ENCODE results near the gene CMIP.

The CMIP gene

DNA sequence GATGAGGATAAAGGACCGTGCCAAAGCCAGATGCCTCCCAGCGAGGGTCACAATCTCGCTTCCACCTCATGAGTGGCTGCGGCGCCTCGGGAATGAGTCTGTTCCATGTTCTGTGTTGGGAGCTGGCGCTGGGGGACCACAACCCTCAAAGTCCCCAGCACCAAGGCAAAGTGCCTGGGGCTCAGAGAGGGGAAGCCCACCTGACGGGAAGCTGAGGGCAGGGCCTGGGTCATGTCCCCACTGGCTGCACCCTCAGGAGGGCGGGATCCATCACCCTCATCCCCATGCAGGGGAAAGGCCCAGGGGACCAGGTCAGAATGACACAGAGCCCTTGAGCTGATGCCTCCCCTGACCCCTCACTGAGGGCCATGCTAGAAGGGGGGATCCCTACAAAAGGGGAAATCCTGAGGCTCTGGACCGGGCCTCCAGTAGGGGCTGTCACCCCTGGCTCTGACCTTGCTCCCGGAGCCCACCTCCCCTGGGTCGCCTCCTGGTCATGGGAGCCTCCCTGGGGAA is 183.2 kb downstream of the CMIP start:
- TF ChIP-seq, protein P1, sequence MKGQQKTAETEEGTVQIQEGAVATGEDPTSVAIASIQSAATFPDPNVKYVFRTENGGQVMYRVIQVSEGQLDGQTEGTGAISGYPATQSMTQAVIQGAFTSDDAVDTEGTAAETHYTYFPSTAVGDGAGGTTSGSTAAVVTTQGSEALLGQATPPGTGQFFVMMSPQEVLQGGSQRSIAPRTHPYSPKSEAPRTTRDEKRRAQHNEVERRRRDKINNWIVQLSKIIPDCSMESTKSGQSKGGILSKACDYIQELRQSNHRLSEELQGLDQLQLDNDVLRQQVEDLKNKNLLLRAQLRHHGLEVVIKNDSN (IDR thresholded peaks at IDR 0.05), result no peak
- TF ChIP-seq EP300 (IDR thresholded peaks at IDR 0.05; ENCODE audit: borderline replicate concordance) (no peak), YY1 (IDR thresholded peaks at IDR 0.05; ENCODE audit: low read depth) (no peak), TAF1 (IDR thresholded peaks at IDR 0.05; ENCODE audit: low read depth) (no peak), FOXM1 (IDR thresholded peaks at IDR 0.05; ENCODE audit: borderline replicate concordance, low read depth) (no peak), RAD21 (IDR thresholded peaks at IDR 0.05; ENCODE audit: low read depth) (no peak), EGR1 (IDR thresholded peaks at IDR 0.05) (no peak), TCF12 (IDR thresholded peaks at IDR 0.05; ENCODE audit: low read depth) (no peak), TEAD4 (IDR thresholded peaks at IDR 0.05) (no peak), CEBPB (IDR thresholded peaks at IDR 0.05) (no peak), CREB1 (IDR thresholded peaks at IDR 0.05; ENCODE audit: low read depth) (no peak), NFIC (IDR thresholded peaks at IDR 0.05) (no peak), ZBTB7A (IDR thresholded peaks at IDR 0.05; ENCODE audit: low read depth) (no peak)
- TF ChIP-seq, protein P2, sequence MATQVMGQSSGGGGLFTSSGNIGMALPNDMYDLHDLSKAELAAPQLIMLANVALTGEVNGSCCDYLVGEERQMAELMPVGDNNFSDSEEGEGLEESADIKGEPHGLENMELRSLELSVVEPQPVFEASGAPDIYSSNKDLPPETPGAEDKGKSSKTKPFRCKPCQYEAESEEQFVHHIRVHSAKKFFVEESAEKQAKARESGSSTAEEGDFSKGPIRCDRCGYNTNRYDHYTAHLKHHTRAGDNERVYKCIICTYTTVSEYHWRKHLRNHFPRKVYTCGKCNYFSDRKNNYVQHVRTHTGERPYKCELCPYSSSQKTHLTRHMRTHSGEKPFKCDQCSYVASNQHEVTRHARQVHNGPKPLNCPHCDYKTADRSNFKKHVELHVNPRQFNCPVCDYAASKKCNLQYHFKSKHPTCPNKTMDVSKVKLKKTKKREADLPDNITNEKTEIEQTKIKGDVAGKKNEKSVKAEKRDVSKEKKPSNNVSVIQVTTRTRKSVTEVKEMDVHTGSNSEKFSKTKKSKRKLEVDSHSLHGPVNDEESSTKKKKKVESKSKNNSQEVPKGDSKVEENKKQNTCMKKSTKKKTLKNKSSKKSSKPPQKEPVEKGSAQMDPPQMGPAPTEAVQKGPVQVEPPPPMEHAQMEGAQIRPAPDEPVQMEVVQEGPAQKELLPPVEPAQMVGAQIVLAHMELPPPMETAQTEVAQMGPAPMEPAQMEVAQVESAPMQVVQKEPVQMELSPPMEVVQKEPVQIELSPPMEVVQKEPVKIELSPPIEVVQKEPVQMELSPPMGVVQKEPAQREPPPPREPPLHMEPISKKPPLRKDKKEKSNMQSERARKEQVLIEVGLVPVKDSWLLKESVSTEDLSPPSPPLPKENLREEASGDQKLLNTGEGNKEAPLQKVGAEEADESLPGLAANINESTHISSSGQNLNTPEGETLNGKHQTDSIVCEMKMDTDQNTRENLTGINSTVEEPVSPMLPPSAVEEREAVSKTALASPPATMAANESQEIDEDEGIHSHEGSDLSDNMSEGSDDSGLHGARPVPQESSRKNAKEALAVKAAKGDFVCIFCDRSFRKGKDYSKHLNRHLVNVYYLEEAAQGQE (IDR thresholded peaks at IDR 0.05; ENCODE audit: low read depth), result no peak
- TF ChIP-seq, protein P3, sequence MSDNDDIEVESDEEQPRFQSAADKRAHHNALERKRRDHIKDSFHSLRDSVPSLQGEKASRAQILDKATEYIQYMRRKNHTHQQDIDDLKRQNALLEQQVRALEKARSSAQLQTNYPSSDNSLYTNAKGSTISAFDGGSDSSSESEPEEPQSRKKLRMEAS (IDR thresholded peaks at IDR 0.05), result no peak

DNA sequence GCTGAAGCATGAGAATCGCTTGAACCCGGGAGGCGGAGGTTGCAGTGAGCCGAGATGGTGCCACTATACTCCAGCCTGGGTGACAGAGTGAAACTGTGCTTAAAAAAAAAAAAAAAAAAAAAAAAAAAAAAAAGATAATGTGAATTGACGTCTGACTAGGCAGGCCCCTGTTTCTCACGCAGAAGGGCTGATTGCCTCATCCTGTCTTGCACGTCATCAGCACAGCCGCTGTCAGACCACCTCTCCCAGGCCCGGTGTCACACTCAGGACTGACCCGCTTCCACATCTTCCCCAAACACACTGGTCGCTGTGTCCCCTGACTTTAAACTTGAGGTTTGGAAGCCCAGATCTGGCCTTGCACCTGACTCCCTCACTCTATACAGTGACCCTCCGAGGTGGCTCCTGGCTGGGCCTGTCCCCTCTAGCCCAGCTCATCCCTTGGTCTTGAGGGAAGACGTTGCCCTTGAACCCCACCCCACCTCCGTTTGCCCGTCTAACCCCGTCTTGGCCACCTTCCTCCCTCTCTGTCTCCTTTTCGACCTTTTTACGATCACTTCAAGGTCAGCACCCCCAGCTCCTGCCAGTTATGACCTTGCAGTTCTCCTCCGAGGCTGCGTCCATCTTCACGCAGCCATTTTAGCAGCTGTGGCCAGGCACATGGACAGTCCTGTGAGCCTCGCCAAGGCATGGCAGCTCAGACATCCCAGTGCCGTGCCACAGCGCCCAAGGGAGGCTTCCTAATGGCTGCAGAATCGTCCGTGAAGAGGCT is 184.6 kb downstream of the CMIP start:
- TF ChIP-seq, protein P1 (IDR thresholded peaks at IDR 0.05), result no peak
- TF ChIP-seq TEAD4 (IDR thresholded peaks at IDR 0.05) (no peak), ZBTB7A (IDR thresholded peaks at IDR 0.05; ENCODE audit: low read depth) (no peak)

DNA sequence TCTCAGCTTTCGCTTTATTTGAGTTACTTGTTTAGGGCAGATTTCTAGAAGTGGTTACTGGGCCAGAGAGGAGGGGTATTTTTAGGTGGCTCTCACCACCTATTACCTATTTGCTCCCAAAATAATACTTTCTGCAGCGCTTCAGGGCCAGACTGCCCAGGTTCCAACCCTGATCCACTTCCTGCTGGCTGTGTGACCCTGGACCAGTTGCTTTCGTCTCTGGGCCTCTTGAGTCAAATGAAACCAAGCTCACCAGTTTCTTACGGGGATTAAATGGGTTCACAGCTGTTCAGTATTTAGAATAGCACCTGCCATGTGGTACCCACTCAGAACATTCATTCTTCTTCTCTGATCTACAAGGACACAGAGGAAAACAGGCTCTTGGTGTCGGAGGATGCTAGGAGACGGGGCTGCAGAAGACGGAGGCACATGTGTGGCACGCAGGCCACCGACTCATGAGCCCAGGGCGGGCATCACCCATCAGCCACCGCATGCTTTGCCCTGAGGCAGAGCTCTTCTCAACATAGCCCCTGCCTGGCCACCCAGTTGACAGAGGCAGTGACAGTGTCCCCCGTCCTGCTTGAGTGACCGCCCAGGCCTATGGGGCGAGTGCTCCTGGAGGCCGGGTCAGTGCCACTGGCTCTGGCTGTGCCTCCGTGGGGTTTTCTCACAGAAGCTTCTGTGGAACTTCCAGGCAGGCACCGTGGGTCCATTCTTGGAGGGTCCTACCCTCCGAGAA is 185.5 kb downstream of the CMIP start:
- TF ChIP-seq EP300 (IDR thresholded peaks at IDR 0.05; ENCODE audit: borderline replicate concordance), result no peak

DNA sequence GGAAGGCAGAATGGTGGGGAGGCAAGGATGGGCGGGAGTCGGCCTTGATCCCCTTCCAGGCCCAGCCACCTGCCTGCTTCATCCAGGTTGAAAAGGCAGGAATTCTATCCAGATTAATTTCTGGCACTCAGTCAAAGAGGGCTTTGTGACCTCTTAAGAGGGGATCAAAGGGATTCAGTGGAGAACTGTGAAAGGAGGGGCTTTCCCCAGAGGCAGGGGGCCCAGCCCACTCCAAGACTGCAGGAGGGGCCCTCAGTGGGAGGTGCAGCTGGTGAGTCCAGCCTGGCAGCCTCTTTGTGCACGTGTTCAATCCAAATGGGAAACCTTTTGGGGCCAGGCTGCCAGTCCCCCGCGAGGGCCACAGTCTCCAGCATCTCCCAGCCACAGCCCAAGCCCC is 186.0 kb downstream of the CMIP start:
- TF ChIP-seq EP300 (IDR thresholded peaks at IDR 0.05; ENCODE audit: borderline replicate concordance) (no peak), CREB1 (IDR thresholded peaks at IDR 0.05; ENCODE audit: low read depth) (no peak), CEBPB (IDR thresholded peaks at IDR 0.05) (no peak), TCF12 (IDR thresholded peaks at IDR 0.05; ENCODE audit: low read depth) (no peak), RAD21 (IDR thresholded peaks at IDR 0.05; ENCODE audit: low read depth) (no peak), TEAD4 (IDR thresholded peaks at IDR 0.05) (no peak), FOXM1 (IDR thresholded peaks at IDR 0.05; ENCODE audit: borderline replicate concordance, low read depth) (no peak), TAF1 (IDR thresholded peaks at IDR 0.05; ENCODE audit: low read depth) (no peak), EGR1 (IDR thresholded peaks at IDR 0.05) (no peak), ZBTB7A (IDR thresholded peaks at IDR 0.05; ENCODE audit: low read depth) (no peak), NFIC (IDR thresholded peaks at IDR 0.05) (no peak), YY1 (IDR thresholded peaks at IDR 0.05; ENCODE audit: low read depth) (no peak)
- TF ChIP-seq, protein P3 (IDR thresholded peaks at IDR 0.05), result no peak
- TF ChIP-seq, protein P2 (IDR thresholded peaks at IDR 0.05; ENCODE audit: low read depth), result no peak
- TF ChIP-seq, protein P1 (IDR thresholded peaks at IDR 0.05), result no peak

DNA sequence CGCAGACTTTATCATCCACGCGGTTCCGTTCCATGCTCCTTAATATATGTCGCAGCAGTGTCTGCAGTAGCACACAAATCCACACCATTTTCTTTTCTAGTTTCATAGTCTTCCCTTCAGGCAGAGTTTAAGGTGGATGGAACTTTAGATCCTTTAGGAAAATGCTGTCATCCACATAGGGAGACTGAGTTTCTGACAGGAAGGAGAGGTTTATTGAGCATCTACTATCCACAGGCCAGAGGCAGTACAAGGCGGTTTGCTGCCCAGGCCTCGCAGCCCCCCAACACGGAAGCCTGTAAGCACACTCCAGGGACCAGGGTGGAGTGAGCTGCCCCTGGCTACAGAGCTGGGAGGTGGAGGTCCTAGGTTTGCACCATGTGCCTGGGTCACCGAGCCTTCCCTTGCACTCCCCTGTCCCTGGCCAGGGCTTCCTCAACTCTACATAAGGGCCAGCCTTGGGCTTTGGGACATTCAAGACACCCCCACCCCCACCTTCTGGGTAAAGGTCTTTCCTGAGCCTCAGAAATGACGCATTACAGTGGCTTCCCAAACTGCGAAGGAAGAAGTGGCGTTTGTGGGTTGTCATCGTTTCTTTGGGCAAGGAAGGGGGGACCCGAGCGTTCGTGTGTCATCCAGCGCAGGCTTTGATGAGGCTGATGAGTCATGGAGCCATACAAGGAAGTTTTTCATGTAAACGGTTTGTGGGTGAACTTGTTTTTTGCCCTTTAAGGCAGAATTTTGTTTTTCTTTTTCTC is 188.0 kb downstream of the CMIP start:
- TF ChIP-seq TEAD4 (IDR thresholded peaks at IDR 0.05) (no peak), TCF12 (IDR thresholded peaks at IDR 0.05; ENCODE audit: low read depth) (no peak)
